OCI-LY1 (cell line): ENCODE data around the gene LCN15.
"Not testable (repeated sequence)": the region's sequence is repeated elsewhere in the genome, so short reads cannot be mapped to it uniquely, and the experiment has no call there.

Experiments used
- H2AFZ ChIP-seq: fragments of 200-600 bp; sonication (generic), shearing (Covaris generic); 2 replicates; pipeline ENCODE4 v1.6.0; 2014; ENCODE audit warnings: antibody characterized with exemption, mild to moderate bottlenecking, low read length
- H3F3A ChIP-seq: fragments of 200-600 bp; sonication (generic), shearing (Covaris generic); 2 replicates; pipeline ENCODE4 v1.6.0; 2014; ENCODE audit warnings: mild to moderate bottlenecking, antibody characterized with exemption, low read length, moderate library complexity; ENCODE audit not compliant: insufficient read depth
- H3K27ac ChIP-seq: fragments of 200-600 bp; sonication (generic); 2 replicates; pipeline ENCODE4 v1.5.1; 2014; ENCODE audit warnings: low read length, mixed run types, mild to moderate bottlenecking, low read depth; ENCODE audit not compliant: poor library complexity, severe bottlenecking
- H3K27me3 ChIP-seq: fragments of 200-600 bp; sonication (generic); 2 replicates; pipeline ENCODE4 v1.6.0; 2014; ENCODE audit warnings: antibody characterized with exemption, mild to moderate bottlenecking, low read length, moderate library complexity; ENCODE audit not compliant: insufficient read depth
- H3K36me3 ChIP-seq: fragments of 200-600 bp; sonication (generic); 2 replicates; pipeline ENCODE4 v1.6.1; 2014; ENCODE audit warnings: mild to moderate bottlenecking, antibody characterized with exemption, low read length, moderate library complexity, mixed read lengths; ENCODE audit not compliant: insufficient read depth
- H3K4me1 ChIP-seq: fragments of 200-600 bp; sonication (generic); 2 replicates; pipeline ENCODE4 v1.5.1; 2014; ENCODE audit warnings: mild to moderate bottlenecking, low read length, moderate library complexity; ENCODE audit not compliant: insufficient read depth, severe bottlenecking
- H3K4me2 ChIP-seq: fragments of 200-600 bp; sonication (generic), shearing (Covaris generic); 2 replicates; pipeline ENCODE4 v1.6.1; 2014; ENCODE audit warnings: low read length
- H3K4me3 ChIP-seq: fragments of 200-600 bp; sonication (generic); 2 replicates; pipeline ENCODE4 v1.5.1; 2014; ENCODE audit warnings: low read length, low read depth, mild to moderate bottlenecking, mixed read lengths; ENCODE audit not compliant: poor library complexity, severe bottlenecking
- H3K79me2 ChIP-seq: fragments of 200-600 bp; shearing (Covaris generic); 2 replicates; pipeline ENCODE4 v1.6.1; 2016; ENCODE audit warnings: mixed run types, low read length, mixed read lengths; ENCODE audit not compliant: insufficient read depth
- H3K9ac ChIP-seq: fragments of 200-600 bp; sonication (generic), shearing (Covaris generic); 2 replicates; pipeline ENCODE4 v1.6.1; 2014; ENCODE audit warnings: mild to moderate bottlenecking, low read length, mixed read lengths
- H3K9me2 ChIP-seq: fragments of 200-600 bp; sonication (generic), shearing (Covaris generic); 2 replicates; pipeline ENCODE4 v1.6.1; 2014; ENCODE audit warnings: low read depth, mild to moderate bottlenecking, low read length, mixed read lengths
- H3K9me3 ChIP-seq: fragments of 200-600 bp; shearing (Covaris generic); 2 replicates; pipeline ENCODE4 v1.6.1; 2014; ENCODE audit warnings: low read length, mixed read lengths
- H4K20me1 ChIP-seq: fragments of 200-600 bp; sonication (generic), shearing (Covaris generic); 2 replicates; pipeline ENCODE4 v1.6.0; 2016; ENCODE audit warnings: mild to moderate bottlenecking, low read length; ENCODE audit not compliant: insufficient read depth
- CTCF ChIP-seq: fragments of 200-600 bp; sonication (generic), shearing (Covaris generic); IDR thresholded peaks from 2 replicates; pipeline ENCODE4 v1.5.1; 2017; ENCODE audit warnings: mild to moderate bottlenecking, antibody characterized with exemption, low read length, moderate library complexity, mixed read lengths
- EZH2 ChIP-seq: fragments of 200-600 bp; sonication (generic), shearing (Covaris generic); IDR thresholded peaks from 2 replicates; pipeline ENCODE4 v1.8.0; 2017; ENCODE audit warnings: borderline replicate concordance, mixed run types, mild to moderate bottlenecking, antibody characterized with exemption, low read length, moderate library complexity, mixed read lengths

Gene LCN15

GRCh38 chr9:136805207-136805740, 41.0 kb upstream of the LCN15 start:
- Histone ChIP-seq H3F3A (no peaks in the 10 kb centered on the region), H3K4me3 (no peak overlapping the region), H3K9me2 (no peaks in the 10 kb centered on the region), H2AFZ (no peak overlapping the region), H3K4me1 (peaks cover 44% of the 10 kb centered on the region), H4K20me1 (no peaks in the 10 kb centered on the region), H3K27ac (no peak overlapping the region), H3K27me3 (no peaks in the 10 kb centered on the region), H3K9me3 (no peaks in the 10 kb centered on the region), H3K9ac (no peak overlapping the region), H3K79me2 (peaks cover 18% of the 10 kb centered on the region), H3K36me3 (peaks cover 28% of the 10 kb centered on the region), H3K4me2 (no peak overlapping the region)
- TF ChIP-seq CTCF = no peak
- TF ChIP-seq EZH2 = no peak

GRCh38 chr9:136804509-136805206, 40.3 kb upstream of the LCN15 start:
- Histone ChIP-seq H4K20me1 (no peaks in the 10 kb centered on the region), H3K4me3 (no peak overlapping the region), H3K27ac (no peak overlapping the region), H2AFZ (no peak overlapping the region), H3K9me3 (no peaks in the 10 kb centered on the region), H3F3A (no peaks in the 10 kb centered on the region), H3K4me2 (no peak overlapping the region), H3K4me1 (peaks cover 42% of the 10 kb centered on the region), H3K36me3 (peaks cover 21% of the 10 kb centered on the region), H3K9me2 (no peaks in the 10 kb centered on the region), H3K27me3 (no peaks in the 10 kb centered on the region), H3K9ac (no peak overlapping the region), H3K79me2 (peaks cover 12% of the 10 kb centered on the region)
- TF ChIP-seq EZH2 (no peak), CTCF (no peak)

DNA sequence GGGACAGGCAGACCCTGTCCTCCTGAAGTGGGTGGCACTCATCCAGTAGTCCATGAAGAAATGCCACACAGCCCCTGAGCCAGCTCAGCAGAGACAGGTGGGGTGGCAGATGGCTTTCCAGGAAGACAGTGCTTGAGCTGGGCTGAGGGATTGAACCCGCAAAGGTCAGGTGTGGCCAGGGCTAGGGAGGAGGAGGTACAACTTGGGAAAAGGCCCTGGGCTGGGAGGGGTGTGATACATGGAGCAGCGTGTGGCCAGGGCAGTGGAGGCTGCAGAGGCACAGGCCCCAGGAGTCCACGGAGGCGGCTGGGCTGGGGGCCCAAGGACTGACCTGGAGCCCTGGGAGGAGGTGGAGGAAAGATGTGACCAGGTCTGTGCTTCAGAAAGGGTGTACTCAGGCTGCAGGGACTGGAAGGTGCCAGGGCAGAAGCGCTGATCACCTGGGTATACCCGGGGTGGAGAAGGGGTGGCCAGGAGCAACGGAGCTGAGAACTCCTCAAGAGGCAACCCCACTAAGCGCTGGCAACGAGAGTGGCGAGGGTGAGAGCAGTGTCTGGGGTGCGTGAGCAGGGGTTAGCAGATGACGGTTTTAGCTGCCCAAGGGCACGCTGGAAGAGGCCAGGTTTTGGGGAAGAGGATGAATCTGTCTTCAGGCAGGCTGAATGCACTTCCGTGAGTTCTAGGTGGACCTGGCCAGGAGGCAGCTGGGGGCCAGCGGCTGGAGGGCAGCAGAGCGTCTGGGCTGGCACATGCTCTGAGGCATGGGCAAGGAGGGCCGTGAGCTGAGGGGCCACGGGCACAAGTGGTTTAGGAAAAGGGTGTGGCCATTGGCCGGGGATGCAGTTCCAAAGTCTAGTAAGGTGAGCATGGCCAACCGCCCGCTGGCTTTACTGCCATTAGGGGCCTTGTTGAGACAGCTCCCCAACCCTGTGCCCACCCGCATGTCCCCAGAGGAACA, 39.5 kb upstream of the LCN15 start:
- Histone ChIP-seq H3F3A (no peaks in the 10 kb centered on the region), H3K4me3 (no peak overlapping the region), H3K4me2 (no peak overlapping the region), H3K27me3 (peaks cover 6% of the 10 kb centered on the region; the same call in 1 of the 2 replicates), H3K4me1 (peaks cover 38% of the 10 kb centered on the region), H3K36me3 (peaks cover 14% of the 10 kb centered on the region), H4K20me1 (no peaks in the 10 kb centered on the region), H3K9me3 (no peaks in the 10 kb centered on the region), H3K79me2 (peaks cover 4% of the 10 kb centered on the region), H3K9ac (no peak overlapping the region), H3K27ac (no peak overlapping the region), H2AFZ (no peak overlapping the region), H3K9me2 (no peaks in the 10 kb centered on the region)
- no peak for TF ChIP-seq CTCF
- no peak for TF ChIP-seq EZH2

GRCh38 chr9:136803009-136803550, 38.8 kb upstream of the LCN15 start:
- not testable (repeated sequence) for H3F3A ChIP-seq, H3K9ac ChIP-seq, H3K27me3 ChIP-seq, H3K4me3 ChIP-seq, H3K9me2 ChIP-seq, H3K4me2 ChIP-seq, H3K27ac ChIP-seq, H3K9me3 ChIP-seq, H4K20me1 ChIP-seq, H2AFZ ChIP-seq, H3K79me2 ChIP-seq
- Histone ChIP-seq H3K4me1 (peaks cover 36% of the 10 kb centered on the region), H3K36me3 (peaks cover 14% of the 10 kb centered on the region)
